ENCODE data around the gene CSMD2. TPM values are rescaled to one million over a fixed set of nuclear protein-coding genes. Genes with fewer than 3 reads are reported as not detected.

CSMD2 gene
- total and polyA plus RNA-seq, 2 donors (not counting 1 experiment from before 2014, with no cell fraction given), result 2.2 to 7.6 TPM

DNA sequence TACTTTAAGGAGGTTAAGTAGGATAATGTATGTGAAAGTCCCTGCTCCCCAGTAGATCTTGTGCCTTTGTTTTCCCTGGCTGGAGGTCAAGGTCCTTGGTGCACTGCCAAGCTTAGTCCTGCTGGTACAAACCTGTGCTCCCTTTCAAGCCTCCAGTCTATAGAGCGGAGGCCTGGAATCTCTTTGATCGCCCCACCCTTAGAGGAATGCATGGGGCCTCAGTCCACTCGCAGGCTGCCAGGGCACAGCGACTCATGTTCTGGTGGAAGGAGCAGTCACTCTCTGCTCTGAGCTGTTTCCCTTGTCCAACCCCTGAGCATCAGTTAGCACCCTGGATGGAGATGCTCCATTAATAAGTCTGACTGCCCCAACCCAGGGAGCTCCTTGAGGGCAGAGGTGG, 179.4 kb downstream of the CSMD2 start:
- no peaks in the 10 kb centered on the region for H4K20me1 ChIP-seq (ENCODE audit: control insufficient read depth, extremely low read depth, insufficient read depth, low read length)
- no peak overlapping the region for H3K4me3 ChIP-seq (replicated peaks in 1 of 4; ENCODE audit: control extremely low read depth in 1 of 4, insufficient read depth in 1 of 4, low read depth in 3 of 4, low read length in 4 of 4)
- no peaks in the 10 kb centered on the region for H3K36me3 ChIP-seq (ENCODE audit: control insufficient read depth, insufficient read depth, low read length)
- no peaks in the 10 kb centered on the region for H3K27me3 ChIP-seq (ENCODE audit: control insufficient read depth, insufficient read depth, low read length)
- no peak overlapping the region for H2AFZ ChIP-seq (ENCODE audit: low read length)
- no peaks in the 10 kb centered on the region for H3K9me3 ChIP-seq (ENCODE audit: control insufficient read depth, insufficient read depth, low read depth, low read length)
- H3K4me2 ChIP-seq (ENCODE audit: extremely low read depth, insufficient read depth, low read length), result peak overlapping the region; percentile 54
- H3K79me2 ChIP-seq (ENCODE audit: control insufficient read depth, insufficient read depth, low read length), result no peaks in the 10 kb centered on the region
- DNase-seq (ENCODE audit: low read depth in 2 of 2), result peak in 1 of 2 donors; percentile 48
- peaks cover 11% of the 10 kb centered on the region for H3K4me1 ChIP-seq (ENCODE audit: control insufficient read depth, extremely low read depth, insufficient read depth, low read length)
- H3K27ac ChIP-seq (ENCODE audit: insufficient read depth, low read length), result peak overlapping the region; percentile 51
- H3K9ac ChIP-seq (ENCODE audit: insufficient read depth, low read length), result no peak overlapping the region
- TF ChIP-seq EZH2 (IDR thresholded peaks at IDR 0.05; ENCODE audit: low read length, missing control alignments), result no peak
- TF ChIP-seq, protein P1, sequence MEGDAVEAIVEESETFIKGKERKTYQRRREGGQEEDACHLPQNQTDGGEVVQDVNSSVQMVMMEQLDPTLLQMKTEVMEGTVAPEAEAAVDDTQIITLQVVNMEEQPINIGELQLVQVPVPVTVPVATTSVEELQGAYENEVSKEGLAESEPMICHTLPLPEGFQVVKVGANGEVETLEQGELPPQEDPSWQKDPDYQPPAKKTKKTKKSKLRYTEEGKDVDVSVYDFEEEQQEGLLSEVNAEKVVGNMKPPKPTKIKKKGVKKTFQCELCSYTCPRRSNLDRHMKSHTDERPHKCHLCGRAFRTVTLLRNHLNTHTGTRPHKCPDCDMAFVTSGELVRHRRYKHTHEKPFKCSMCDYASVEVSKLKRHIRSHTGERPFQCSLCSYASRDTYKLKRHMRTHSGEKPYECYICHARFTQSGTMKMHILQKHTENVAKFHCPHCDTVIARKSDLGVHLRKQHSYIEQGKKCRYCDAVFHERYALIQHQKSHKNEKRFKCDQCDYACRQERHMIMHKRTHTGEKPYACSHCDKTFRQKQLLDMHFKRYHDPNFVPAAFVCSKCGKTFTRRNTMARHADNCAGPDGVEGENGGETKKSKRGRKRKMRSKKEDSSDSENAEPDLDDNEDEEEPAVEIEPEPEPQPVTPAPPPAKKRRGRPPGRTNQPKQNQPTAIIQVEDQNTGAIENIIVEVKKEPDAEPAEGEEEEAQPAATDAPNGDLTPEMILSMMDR (conservative IDR thresholded peaks at IDR 0.05 in 1 of 2, IDR thresholded peaks at IDR 0.05 in 1 of 2; ENCODE audit: low read depth in 1 of 2, low read length in 2 of 2), result no peak

DNA sequence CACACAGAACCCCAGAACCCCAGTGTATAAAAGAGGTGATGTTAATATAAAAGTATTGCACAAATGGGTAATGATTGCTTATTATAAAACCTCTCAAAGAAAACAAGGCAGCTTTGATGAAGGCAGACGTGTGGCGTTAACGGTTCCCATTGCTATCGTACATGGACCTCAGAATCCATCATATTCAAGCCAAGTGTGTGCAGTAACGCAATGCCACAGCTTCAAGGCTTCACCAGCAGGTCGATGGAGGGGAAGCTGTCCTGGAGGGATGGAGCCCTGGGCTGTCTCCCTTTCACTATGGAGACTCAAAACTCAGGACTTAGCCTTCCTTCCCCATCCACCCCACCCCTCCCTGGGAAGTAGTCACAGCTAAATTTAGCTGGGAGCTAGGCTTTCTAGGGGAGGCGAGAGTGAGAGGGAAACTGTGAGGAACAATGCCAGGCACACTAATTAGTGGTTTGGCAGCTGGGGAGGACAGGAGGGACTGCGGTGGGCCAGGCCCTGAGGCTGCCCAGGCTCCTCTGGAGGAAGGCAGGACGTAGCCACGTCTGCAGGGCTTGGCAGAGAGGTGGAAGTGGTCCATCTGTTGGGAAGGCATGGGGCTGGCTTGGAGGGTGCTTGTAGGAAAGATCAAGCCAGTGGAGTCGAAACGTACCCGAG, 180.0 kb downstream of the CSMD2 start:
- H3K4me1 ChIP-seq (ENCODE audit: control insufficient read depth, extremely low read depth, insufficient read depth, low read length), result peaks cover 11% of the 10 kb centered on the region
- H2AFZ ChIP-seq (ENCODE audit: low read length), result no peak overlapping the region
- no peaks in the 10 kb centered on the region for H3K79me2 ChIP-seq (ENCODE audit: control insufficient read depth, insufficient read depth, low read length)
- no peak overlapping the region for H3K4me3 ChIP-seq (replicated peaks in 1 of 4; ENCODE audit: control extremely low read depth in 1 of 4, insufficient read depth in 1 of 4, low read depth in 3 of 4, low read length in 4 of 4)
- no peaks in the 10 kb centered on the region for H3K27me3 ChIP-seq (ENCODE audit: control insufficient read depth, insufficient read depth, low read length)
- peak overlapping the region; percentile 51 for H3K27ac ChIP-seq (ENCODE audit: insufficient read depth, low read length)
- peak overlapping the region; percentile 54 for H3K4me2 ChIP-seq (ENCODE audit: extremely low read depth, insufficient read depth, low read length)
- no peak overlapping the region for H3K9ac ChIP-seq (ENCODE audit: insufficient read depth, low read length)
- TF ChIP-seq, protein P1 (conservative IDR thresholded peaks at IDR 0.05 in 1 of 2, IDR thresholded peaks at IDR 0.05 in 1 of 2; ENCODE audit: low read depth in 1 of 2, low read length in 2 of 2), result no peak
- no peak for TF ChIP-seq EZH2 (IDR thresholded peaks at IDR 0.05; ENCODE audit: low read length, missing control alignments)
- H4K20me1 ChIP-seq (ENCODE audit: control insufficient read depth, extremely low read depth, insufficient read depth, low read length), result no peaks in the 10 kb centered on the region
- H3K9me3 ChIP-seq (ENCODE audit: control insufficient read depth, insufficient read depth, low read depth, low read length), result no peaks in the 10 kb centered on the region
- DNase-seq (ENCODE audit: low read depth in 2 of 2), result peak in 1 of 2 donors; percentile 78
- H3K36me3 ChIP-seq (ENCODE audit: control insufficient read depth, insufficient read depth, low read length), result no peaks in the 10 kb centered on the region

DNA sequence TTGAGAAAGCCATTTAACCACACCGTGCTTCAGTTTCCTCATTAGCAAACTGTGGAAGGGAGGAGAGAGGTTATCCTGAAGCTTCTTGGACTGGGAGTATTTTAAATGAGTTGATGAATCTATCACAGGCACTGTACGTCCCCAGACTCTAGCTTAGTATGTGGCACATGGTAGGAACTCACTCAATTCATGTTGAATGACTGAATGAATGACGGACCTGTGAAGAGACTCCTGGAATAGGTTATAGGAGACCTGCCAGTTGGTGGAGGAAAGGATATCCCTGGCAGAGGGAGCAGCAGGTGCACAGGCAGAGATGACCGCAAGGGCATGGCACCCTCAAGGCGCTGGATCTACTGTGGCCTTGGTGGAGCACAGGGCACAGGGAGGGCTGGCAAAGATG, 182.6 kb downstream of the CSMD2 start:
- Histone ChIP-seq H3K9ac (ENCODE audit: insufficient read depth, low read length) (no peak overlapping the region), H2AFZ (ENCODE audit: low read length) (no peak overlapping the region), H3K36me3 (ENCODE audit: control insufficient read depth, insufficient read depth, low read length) (no peaks in the 10 kb centered on the region), H4K20me1 (ENCODE audit: control insufficient read depth, extremely low read depth, insufficient read depth, low read length) (no peaks in the 10 kb centered on the region), H3K27ac (ENCODE audit: insufficient read depth, low read length) (no peak overlapping the region), H3K4me3 (replicated peaks in 1 of 4; ENCODE audit: control extremely low read depth in 1 of 4, insufficient read depth in 1 of 4, low read depth in 3 of 4, low read length in 4 of 4) (no peak overlapping the region), H3K4me1 (ENCODE audit: control insufficient read depth, extremely low read depth, insufficient read depth, low read length) (peaks cover 11% of the 10 kb centered on the region), H3K9me3 (ENCODE audit: control insufficient read depth, insufficient read depth, low read depth, low read length) (no peaks in the 10 kb centered on the region), H3K27me3 (ENCODE audit: control insufficient read depth, insufficient read depth, low read length) (no peaks in the 10 kb centered on the region), H3K79me2 (ENCODE audit: control insufficient read depth, insufficient read depth, low read length) (no peaks in the 10 kb centered on the region), H3K4me2 (ENCODE audit: extremely low read depth, insufficient read depth, low read length) (no peak overlapping the region)
- DNase-seq (ENCODE audit: low read depth in 2 of 2), result no peak
- TF ChIP-seq, protein P1 (conservative IDR thresholded peaks at IDR 0.05 in 1 of 2, IDR thresholded peaks at IDR 0.05 in 1 of 2; ENCODE audit: low read depth in 1 of 2, low read length in 2 of 2), result no peak
- TF ChIP-seq EZH2 (IDR thresholded peaks at IDR 0.05; ENCODE audit: low read length, missing control alignments), result no peak
